Transverse colon (tissue), 4 donors: Measurements from ENCODE around the gene CYSRT1.
A peak's percentile ranks its signal among the peaks of the same experiment; 100 is the strongest.

Experiments used
- CTCF ChIP-seq, 5 experiments: fragments of 200-600 bp in 3 of 5; fragments of 450-650 bp in 2 of 5; sonication (generic) in 3 of 5; IDR thresholded peaks; 1 replicate in 2 of 5; 2 replicates in 3 of 5; pipeline ENCODE4 v1.5.1; 2016 to 2017; ENCODE audit warnings: antibody characterized with exemption in 5 of 5, inconsistent platforms in 3 of 5, mild to moderate bottlenecking in 2 of 5, moderate library complexity in 1 of 5
- EP300 ChIP-seq: sonication (generic); formaldehyde crosslinking; IDR thresholded peaks from one replicate; pipeline ENCODE4 v1.6.1; 2017; ENCODE audit warnings: antibody characterized with exemption, low read depth
- POLR2AphosphoS5 ChIP-seq, 3 donors: sonication (generic); formaldehyde crosslinking; IDR thresholded peaks; one replicate each; pipeline ENCODE4 v1.6.1; 2016; ENCODE audit warnings: antibody characterized with exemption in 3 of 3

- TF ChIP-seq CTCF (IDR thresholded peaks at IDR 0.05) (no peak), POLR2AphosphoS5 (IDR thresholded peaks at IDR 0.05) (peak; percentile 18 to 78 (median 55)), EP300 (no peak)
These were observed 16.7 kb downstream of the CYSRT1 start for GRCh38 chr9:137241490-137242268.
